Caco-2 (cell line): ENCODE measurements around the gene CACNG3. TPM values are rescaled to one million over a fixed set of nuclear protein-coding genes. Genes with fewer than 3 reads are reported as not detected.

Experiments
- Bru-seq: library from RNA; stranded (reverse); fragments of 400-500 nt; gene quantifications from one replicate; lab custom pipeline; 2021; lab: Mats Ljungman, UMichigan
- BruChase-seq, 2 experiments: library from RNA; stranded (reverse); fragments of 400-500 nt; gene quantifications; one replicate each; lab custom pipeline; 2021; lab: Mats Ljungman, UMichigan
- BruUV-seq: library from RNA; stranded (reverse); fragments of 400-500 nt; replicated peaks from 2 replicates; lab custom pipeline; 2021; lab: Mats Ljungman, UMichigan
- CTCF ChIA-PET: fragments of 300-600 bp; sonication (Branson Sonifier 250); formaldehyde crosslinking; loops from one replicate; lab custom pipeline; 2022; ENCODE audit warnings: antibody characterized with exemption; lab: Charles Lee
- POLR2A ChIA-PET: fragments of 300-600 bp; sonication (Branson Sonifier 250); formaldehyde crosslinking; loops from one replicate; lab custom pipeline; 2022; ENCODE audit warnings: antibody characterized with exemption; lab: Charles Lee
- DNase-seq, 2 experiments: peaks; one replicate each; pipeline versions ENCODE4 v3.0.0 to v3.0.0-alpha.2; 2020 to 2022
- H3K27me3 ChIP-seq: replicated peaks from 2 replicates; pipeline ENCODE4 v1.6.0; 2011; ENCODE audit warnings: low read length; ENCODE audit not compliant: control insufficient read depth, insufficient read depth
- H3K36me3 ChIP-seq: 2 replicates; pipeline ENCODE4 v1.5.1; 2011; ENCODE audit warnings: low read length; ENCODE audit not compliant: control insufficient read depth, insufficient read depth
- H3K4me1 ChIP-seq: fragments of 250-450 bp; sonication (Bioruptor Pico); 2 replicates; pipeline ENCODE4 v1.5.1; 2020; ENCODE audit warnings: mild to moderate bottlenecking
- H3K4me3 ChIP-seq: 2 replicates; pipeline ENCODE4 v1.5.1; 2011; ENCODE audit warnings: low read depth, mild to moderate bottlenecking, control low read depth, low read length
- H3K9me3 ChIP-seq: fragments of 250-450 bp; sonication (Bioruptor Pico); 2 replicates; pipeline ENCODE4 v1.5.1; 2020; ENCODE audit warnings: mild to moderate bottlenecking, moderate library complexity
- H3K27ac Mint-ChIP-seq: one replicate; pipeline ENCODE4 v1.8.0; 2022; ENCODE audit warnings: mixed read lengths; ENCODE audit not compliant: unreplicated experiment
- H3K27me3 Mint-ChIP-seq: one replicate; pipeline ENCODE4 v1.8.0; 2022; ENCODE audit warnings: mixed read lengths; ENCODE audit not compliant: insufficient read depth, unreplicated experiment
- H3K36me3 Mint-ChIP-seq: one replicate; pipeline ENCODE4 v1.8.0; 2022; ENCODE audit warnings: mild to moderate bottlenecking, mixed read lengths; ENCODE audit not compliant: insufficient read depth, unreplicated experiment
- H3K4me1 Mint-ChIP-seq: one replicate; pipeline ENCODE4 v1.8.0; 2022; ENCODE audit warnings: low read depth, mixed read lengths; ENCODE audit not compliant: unreplicated experiment
- H3K4me3 Mint-ChIP-seq: one replicate; pipeline ENCODE4 v1.8.0; 2022; ENCODE audit warnings: mild to moderate bottlenecking, moderate library complexity, mixed read lengths; ENCODE audit not compliant: unreplicated experiment
- H3K9me3 Mint-ChIP-seq: one replicate; pipeline ENCODE4 v1.8.0; 2022; ENCODE audit warnings: mixed read lengths; ENCODE audit not compliant: unreplicated experiment
- CTCF ChIP-seq, 2 experiments: fragments of 200-600 bp in 1 of 2; IDR thresholded peaks; 1 replicate in 1 of 2; 2 replicates in 1 of 2; pipeline versions ENCODE4 v1.5.1 to v1.8.0; 2011 to 2022; ENCODE audit warnings: antibody characterized with exemption in 1 of 2, control low read depth in 1 of 2, inconsistent platforms in 1 of 2, low read depth in 1 of 2, low read length in 1 of 2, mild to moderate bottlenecking in 1 of 2, moderate library complexity in 1 of 2; ENCODE audit not compliant: insufficient read depth in 1 of 2, severe bottlenecking in 1 of 2, unreplicated experiment in 1 of 2
- intact Hi-C: fragments of 100-400 bp; cut with micrococcal nuclease; formaldehyde crosslinking; loops from one replicate; pipeline ENCODE4 v1.10.0; 2022; ENCODE audit not compliant: unreplicated experiment
- long read RNA-seq: library from polyadenylated mRNA; stranded (forward); transcript quantifications from one replicate; pipeline ENCODE4 v2.0.0, GENCODE V29; 2022
- total RNA-seq: library from RNA; stranded (reverse); gene quantifications from 2 replicates; pipeline ENCODE4 v1.2.3, GENCODE V29; 2022

CACNG3 gene
- total RNA-seq (not detected in 2 replicates), Bru-seq, nascent RNA (percentile 1 among the genes with signal in this experiment), BruChase-seq, experiment 1, labeled RNA remaining after a 2-hour chase (percentile 1 among the genes with signal in this experiment), BruChase-seq, experiment 2, labeled RNA remaining after a 6-hour chase (not detected)
- long read RNA-seq, result 0 reads

GRCh38 chr16:24255456-24256371 is at the start of gene CACNG3:
Gene CACNG3, plus strand, starts transcription at chr16:24256335. Its CDS starts 420 bp downstream, at chr16:24256755.
- Mint-ChIP-seq H3K36me3 (no peaks in the 10 kb centered on the region), H3K4me3 (no peak within 1 kb of the TSS), H3K27ac (no peak within 1 kb of the TSS), H3K4me1 (no peaks in the 10 kb centered on the region), H3K9me3 (no peaks in the 10 kb centered on the region), H3K27me3 (peaks cover 3% of the 10 kb centered on the region)
- Histone ChIP-seq H3K4me3 (no peak within 1 kb of the TSS), H3K27me3 (no peaks in the 10 kb centered on the region), H3K9me3 (no peaks in the 10 kb centered on the region), H3K36me3 (no peaks in the 10 kb centered on the region), H3K4me1 (peaks cover 3% of the 10 kb centered on the region; the same call in 1 of the 2 replicates)
- TF ChIP-seq CTCF (IDR thresholded peaks at IDR 0.05; ENCODE audit: insufficient read depth in 1 of 2, low read depth in 1 of 2, low read length in 1 of 2, severe bottlenecking in 1 of 2, unreplicated experiment in 1 of 2), result no peak
- BruUV-seq, result no TSS peak
- ChIA-PET POLR2A (no interaction called here), CTCF (interaction anchor here (1.3 kb wide), 1 partner anchor 185 kb away, joined by 4 read pairs; no protein-coding TSS in a partner anchor)
- DNase-seq, result peak; percentile 45 to 58
- intact Hi-C loops, result no loop called here

GRCh38 chr16:24206926-24207325 is 49.2 kb upstream of the CACNG3 start:
- Histone ChIP-seq H3K27me3 (no peaks in the 10 kb centered on the region), H3K36me3 (no peaks in the 10 kb centered on the region), H3K4me3 (no peak overlapping the region), H3K9me3 (no peaks in the 10 kb centered on the region), H3K4me1 (no peaks in the 10 kb centered on the region)
- H3K4me3 Mint-ChIP-seq, result no peak overlapping the region
- BruUV-seq, result no TSS peak
- no peaks in the 10 kb centered on the region for H3K4me1 Mint-ChIP-seq
- no peak for DNase-seq
- no peak for TF ChIP-seq CTCF (IDR thresholded peaks at IDR 0.05; ENCODE audit: insufficient read depth in 1 of 2, low read depth in 1 of 2, low read length in 1 of 2, severe bottlenecking in 1 of 2, unreplicated experiment in 1 of 2)
- CTCF ChIA-PET, result no interaction called here
- intact Hi-C loops, result no loop called here
- no peak overlapping the region for H3K27ac Mint-ChIP-seq
- H3K9me3 Mint-ChIP-seq, result no peaks in the 10 kb centered on the region
- POLR2A ChIA-PET, result no interaction called here
- H3K36me3 Mint-ChIP-seq, result no peaks in the 10 kb centered on the region
- peaks cover 22% of the 10 kb centered on the region for H3K27me3 Mint-ChIP-seq

DNA sequence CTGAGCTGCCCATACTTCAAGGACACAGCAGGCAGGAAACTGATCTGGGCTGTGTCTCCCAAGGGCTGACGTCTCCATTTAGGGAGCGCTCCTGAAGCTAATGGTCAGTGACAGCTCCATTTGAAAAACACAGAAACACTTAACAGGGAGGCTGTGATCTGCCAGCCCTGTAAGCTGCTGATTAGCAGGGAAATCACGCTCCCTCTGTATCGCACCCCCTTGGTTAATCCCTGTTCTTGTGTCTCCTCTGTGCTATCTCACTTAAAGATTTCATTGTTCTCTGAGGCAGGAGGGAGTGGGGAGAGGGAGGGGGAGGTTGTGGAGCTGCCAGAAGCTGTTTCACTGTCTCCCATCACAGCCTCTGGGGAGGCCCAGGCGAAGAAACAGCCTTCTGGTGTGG is 47.4 kb upstream of the CACNG3 start:
- H3K36me3 Mint-ChIP-seq, result no peaks in the 10 kb centered on the region
- Histone ChIP-seq H3K27me3 (no peaks in the 10 kb centered on the region), H3K4me3 (no peak overlapping the region), H3K9me3 (no peaks in the 10 kb centered on the region), H3K36me3 (no peaks in the 10 kb centered on the region), H3K4me1 (no peaks in the 10 kb centered on the region)
- no peak for TF ChIP-seq CTCF (IDR thresholded peaks at IDR 0.05; ENCODE audit: insufficient read depth in 1 of 2, low read depth in 1 of 2, low read length in 1 of 2, severe bottlenecking in 1 of 2, unreplicated experiment in 1 of 2)
- H3K27me3 Mint-ChIP-seq, result peaks cover 20% of the 10 kb centered on the region
- no peak for DNase-seq
- H3K27ac Mint-ChIP-seq, result no peak overlapping the region
- CTCF ChIA-PET, result interaction anchor here (0.6 kb wide), 1 partner anchor 100 kb away, joined by 3 read pairs; no protein-coding TSS in a partner anchor
- intact Hi-C loops, result no loop called here
- H3K4me3 Mint-ChIP-seq, result no peak overlapping the region
- no peaks in the 10 kb centered on the region for H3K9me3 Mint-ChIP-seq
- no TSS peak for BruUV-seq
- POLR2A ChIA-PET, result no interaction called here
- H3K4me1 Mint-ChIP-seq, result no peaks in the 10 kb centered on the region
